Pulmonary artery endothelial cell (primary cell): ENCODE results near the gene ZNF277. TPM values are rescaled to one million over a fixed set of nuclear protein-coding genes. Genes with fewer than 3 reads are reported as not detected.
"Not testable (repeated sequence)": the region's sequence is repeated elsewhere in the genome, so short reads cannot be mapped to it uniquely, and the experiment has no call there.

Experiments used
- DNase-seq: peaks from one replicate; pipeline ENCODE4 v3.0.0-alpha.2; 2011; ENCODE audit warnings: low read depth, low spot score
- total RNA-seq: library from RNA; depleted of rRNA; stranded (reverse); fragments of >200 nt; gene quantifications from 2 replicates; pipeline ENCODE4 v1.2.3, GENCODE V29; 2014

ZNF277 gene
- total RNA-seq, 1 donor from 2014 or later: 45.1 TPM

GRCh38 chr7:112290065-112290464 lies 83.6 kb downstream of the ZNF277 start:
- no peak for DNase-seq

GRCh38 chr7:112292162-112292561 lies 85.7 kb downstream of the ZNF277 start:
- DNase-seq: no peak

GRCh38 chr7:112293416-112293815 lies 86.9 kb downstream of the ZNF277 start:
- no peak for DNase-seq

GRCh38 chr7:112296432-112296831 lies 89.9 kb downstream of the ZNF277 start:
- no peak for DNase-seq

- no peak for DNase-seq
Observed at GRCh38 chr7:112297681-112298080, 91.2 kb downstream of the ZNF277 start.

GRCh38 chr7:112298543-112299100 lies 92.1 kb downstream of the ZNF277 start:
- no peak for DNase-seq

GRCh38 chr7:112300072-112300471 lies 93.6 kb downstream of the ZNF277 start:
- DNase-seq: no peak

- DNase-seq: no peak
Observed at GRCh38 chr7:112300831-112301407, 94.4 kb downstream of the ZNF277 start.

- no peak for DNase-seq
Observed at GRCh38 chr7:112302566-112302965, 96.1 kb downstream of the ZNF277 start.

- DNase-seq: no peak
Observed at GRCh38 chr7:112306903-112307302, 100.4 kb downstream of the ZNF277 start.

- no peak for DNase-seq
Observed at GRCh38 chr7:112307506-112307905, 101.0 kb downstream of the ZNF277 start.

- no peak for DNase-seq
Observed at GRCh38 chr7:112308974-112309373, 102.5 kb downstream of the ZNF277 start.

GRCh38 chr7:112316803-112317202 lies 110.3 kb downstream of the ZNF277 start:
- not testable (repeated sequence) for DNase-seq

- DNase-seq: no peak
Observed at GRCh38 chr7:112322070-112322469, 115.6 kb downstream of the ZNF277 start.

- DNase-seq: no peak
Observed at GRCh38 chr7:112327566-112327965, 121.1 kb downstream of the ZNF277 start.

- no peak for DNase-seq
Observed at GRCh38 chr7:112331492-112331891, 125.0 kb downstream of the ZNF277 start.

GRCh38 chr7:112334366-112334765 lies 127.9 kb downstream of the ZNF277 start:
- DNase-seq: no peak

GRCh38 chr7:112336261-112336660 lies 129.8 kb downstream of the ZNF277 start:
- DNase-seq: no peak

- DNase-seq: no peak
Observed at GRCh38 chr7:112336936-112337576, 130.6 kb downstream of the ZNF277 start.

- no peak for DNase-seq
Observed at GRCh38 chr7:112337892-112338291, 131.4 kb downstream of the ZNF277 start.

GRCh38 chr7:112338786-112339185 lies 132.3 kb downstream of the ZNF277 start:
- DNase-seq: no peak

- no peak for DNase-seq
Observed at GRCh38 chr7:112341464-112341863, 135.0 kb downstream of the ZNF277 start.
